Gastrocnemius medialis (tissue), 4 donors: ENCODE data around the gene CCM2L. TPM values are rescaled to one million over a fixed set of nuclear protein-coding genes. Genes with fewer than 3 reads are reported as not detected.

Experiments
- ATAC-seq, 2 donors: fragments of 150-250 bp; one replicate each; pipeline ENCODE4 v1.9.1; 2016
- DNase-seq, 2 donors: peaks; one replicate each; pipeline ENCODE4 v3.0.0-alpha.2; 2019
- H3K27ac ChIP-seq, 4 donors: fragments of 200-600 bp; sonication (generic); 1 replicate in 1 of 4; 2 replicates in 3 of 4; pipeline ENCODE4 v1.5.1; 2016 to 2018; ENCODE audit warnings: mild to moderate bottlenecking in 2 of 4, moderate library complexity in 1 of 4
- H3K27me3 ChIP-seq, 3 donors: fragments of 200-600 bp; sonication (generic) in 2 of 3; 1 replicate in 1 of 3; 2 replicates in 2 of 3; pipeline versions ENCODE4 v1.5.1 to v1.6.0; 2016 to 2019; ENCODE audit warnings: mild to moderate bottlenecking in 1 of 3, moderate library complexity in 1 of 3
- H3K36me3 ChIP-seq, 2 donors: fragments of 200-600 bp; sonication (generic) in 1 of 2; one replicate each; pipeline ENCODE4 v1.5.1; 2017 to 2018
- H3K4me1 ChIP-seq, 2 donors: fragments of 200-600 bp; sonication (generic) in 1 of 2; one replicate each; pipeline ENCODE4 v1.5.1; 2016 to 2017; ENCODE audit warnings: mild to moderate bottlenecking in 2 of 2
- H3K4me3 ChIP-seq, 4 donors: fragments of 200-600 bp; sonication (generic) in 3 of 4; 1 replicate in 1 of 4; 2 replicates in 3 of 4; pipeline ENCODE4 v1.5.1; 2016 to 2019; ENCODE audit warnings: mild to moderate bottlenecking in 2 of 4
- H3K9me3 ChIP-seq, 3 donors: fragments of 200-600 bp; sonication (generic) in 2 of 3; 1 replicate in 1 of 3; 2 replicates in 2 of 3; pipeline ENCODE4 v1.5.1; 2016 to 2019
- CTCF ChIP-seq, 5 experiments: fragments of 450-650 bp in 3 of 5; fragments of 200-600 bp in 2 of 5; sonication (generic) in 2 of 5; IDR thresholded peaks in 4 of 5; conservative IDR thresholded peaks in 1 of 5; 1 replicate in 4 of 5; 2 replicates in 1 of 5; pipeline ENCODE4 v1.5.1; 2016 to 2019; ENCODE audit warnings: antibody characterized with exemption in 5 of 5, mild to moderate bottlenecking in 3 of 5, moderate library complexity in 3 of 5
- POLR2A ChIP-seq, 2 donors: fragments of 450-650 bp; IDR thresholded peaks; one replicate each; pipeline ENCODE4 v1.6.1; 2017; ENCODE audit warnings: antibody characterized with exemption in 2 of 2, mild to moderate bottlenecking in 2 of 2, moderate library complexity in 2 of 2
- in situ Hi-C, 4 donors: fragments of 200-750 bp; cut with MboI; loops; one replicate each; pipeline versions ENCODE4 v1.15.0 to v1.8.0; 2017; ENCODE audit warnings: low sequenced_read_pairs in 4 of 4
- intact Hi-C: fragments of 100-400 bp; cut with DNase I; formaldehyde crosslinking; loops from one replicate; pipeline ENCODE4 v1.15.1; 2023; ENCODE audit warnings: low total_unique reads
- total RNA-seq, 4 donors: library from RNA; depleted of rRNA; stranded (reverse); fragments of >200 nt; gene quantifications; one replicate each; pipeline versions ENCODE4 v1.1.0 to v1.2.3, GENCODE V29; 2016

The CCM2L gene
- total RNA-seq, 4 donors from 2014 or later: 2.2 to 5.8 (median 3.2) TPM

- in situ Hi-C loops: no loop called here
- no peak for TF ChIP-seq CTCF (IDR thresholded peaks at IDR 0.05 in 4 of 5, conservative IDR thresholded peaks at IDR 0.05 in 1 of 5)
- no peak for TF ChIP-seq POLR2A (IDR thresholded peaks at IDR 0.05)
- intact Hi-C loops: no loop called here
- H3K9me3 ChIP-seq: no peaks in the 10 kb centered on the region
- no peak for DNase-seq
- no peak overlapping the region for H3K27ac ChIP-seq
- no peak overlapping the region for H3K4me3 ChIP-seq
- peaks cover 0 to 2% (median 0%) of the 10 kb centered on the region in 3 donors for H3K27me3 ChIP-seq
- ATAC-seq: no peak
- no peaks in the 10 kb centered on the region for H3K36me3 ChIP-seq
- H3K4me1 ChIP-seq: no peaks in the 10 kb centered on the region
These were observed 21.7 kb upstream of the CCM2L start for GRCh38 chr20:31988430-31989015.

DNA sequence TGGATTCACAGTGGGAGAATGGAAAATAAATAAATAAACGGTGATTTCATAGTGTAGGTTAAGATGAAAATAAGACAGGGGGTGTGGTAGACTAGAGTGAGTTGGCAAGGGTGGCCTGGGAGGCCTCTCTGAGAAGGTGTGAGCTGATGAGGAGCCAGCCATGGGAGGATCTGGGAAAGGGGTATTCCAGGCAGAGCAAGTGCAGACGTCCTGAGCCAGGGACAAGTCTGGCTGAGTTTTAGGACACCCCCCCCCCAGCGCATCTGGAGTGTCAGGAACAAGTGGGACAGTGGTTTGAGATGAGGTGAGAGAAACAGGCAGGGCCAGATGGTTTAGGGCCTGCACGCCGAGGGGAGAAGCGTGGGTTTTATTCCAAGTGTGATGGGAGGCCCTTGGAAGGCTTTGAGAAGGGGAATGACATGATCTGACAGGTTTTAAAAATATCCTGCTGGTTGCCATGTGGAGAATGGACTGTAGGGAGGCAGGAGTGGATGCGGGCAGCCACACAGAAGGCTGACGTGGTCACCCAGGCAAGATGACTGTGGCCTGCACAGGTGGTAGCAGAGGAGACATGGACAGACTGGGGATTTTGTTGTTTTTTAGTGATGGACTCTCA is 21.1 kb upstream of the CCM2L start:
- no peaks in the 10 kb centered on the region for H3K9me3 ChIP-seq

GRCh38 chr20:31990641-31991338 is 19.4 kb upstream of the CCM2L start:
- no peak overlapping the region for H3K27ac ChIP-seq
- H3K4me3 ChIP-seq: no peak overlapping the region
- intact Hi-C loops (no loop called here), in situ Hi-C loops (no loop called here)
- DNase-seq: no peak
- H3K4me1 ChIP-seq: no peaks in the 10 kb centered on the region
- peaks cover 10 to 15% (median 14%) of the 10 kb centered on the region in 3 donors for H3K27me3 ChIP-seq
- no peaks in the 10 kb centered on the region for H3K36me3 ChIP-seq
- H3K9me3 ChIP-seq: no peaks in the 10 kb centered on the region
- TF ChIP-seq POLR2A (IDR thresholded peaks at IDR 0.05) (no peak), CTCF (IDR thresholded peaks at IDR 0.05 in 4 of 5, conservative IDR thresholded peaks at IDR 0.05 in 1 of 5) (no peak)
- no peak for ATAC-seq

More for the DNA sequence above, 21.1 kb upstream of the CCM2L start:
- H3K36me3 ChIP-seq: no peaks in the 10 kb centered on the region
- H3K27me3 ChIP-seq: peaks cover 0 to under 1% (median 0%) of the 10 kb centered on the region in 3 donors
- TF ChIP-seq POLR2A (IDR thresholded peaks at IDR 0.05): no peak
- TF ChIP-seq CTCF (IDR thresholded peaks at IDR 0.05 in 4 of 5, conservative IDR thresholded peaks at IDR 0.05 in 1 of 5): no peak
- in situ Hi-C loops (no loop called here), intact Hi-C loops (no loop called here)
- H3K27ac ChIP-seq: no peak overlapping the region
- ATAC-seq (no peak), DNase-seq (no peak)
- no peak overlapping the region for H3K4me3 ChIP-seq
- H3K4me1 ChIP-seq: no peaks in the 10 kb centered on the region

DNA sequence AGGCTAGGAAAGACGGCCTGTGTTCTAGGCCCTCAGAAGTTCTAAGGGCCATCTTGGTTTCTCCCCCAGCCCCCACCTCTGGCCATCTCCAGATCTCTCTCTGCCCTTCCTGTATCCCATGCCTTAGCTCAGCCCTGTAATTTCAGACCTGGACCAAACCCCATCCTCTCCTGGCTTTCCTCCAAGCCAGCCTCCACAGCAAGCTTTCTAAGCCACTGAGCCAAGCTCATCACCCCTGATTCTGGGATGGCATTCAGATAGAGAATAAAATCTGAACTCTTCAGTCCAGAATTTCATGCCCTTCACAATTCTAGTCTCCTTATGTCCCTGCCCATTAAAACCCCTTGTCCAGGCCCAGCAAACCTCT is 18.9 kb upstream of the CCM2L start:
- intact Hi-C loops (no loop called here), in situ Hi-C loops (no loop called here)
- no peak for DNase-seq
- TF ChIP-seq POLR2A (IDR thresholded peaks at IDR 0.05) (no peak), CTCF (IDR thresholded peaks at IDR 0.05 in 4 of 5, conservative IDR thresholded peaks at IDR 0.05 in 1 of 5) (no peak)
- Histone ChIP-seq H3K36me3 (no peaks in the 10 kb centered on the region), H3K9me3 (no peaks in the 10 kb centered on the region), H3K27ac (no peak overlapping the region), H3K27me3 (peaks cover 13 to 18% (median 17%) of the 10 kb centered on the region in 3 donors), H3K4me1 (no peaks in the 10 kb centered on the region), H3K4me3 (no peak overlapping the region)
- ATAC-seq: no peak
